Measurements from ENCODE around the gene FAM131A.
A peak's percentile ranks its signal among the peaks of the same experiment; 100 is the strongest.

FAM131A gene

GRCh38 chr3:184300378-184300720 is 37.1 kb upstream of the FAM131A start:
- H3K9ac ChIP-seq (ENCODE audit: low read length in 2 of 2) = peak overlapping the region; percentile 91 to 94
- no peak overlapping the region for H3K27ac ChIP-seq (ENCODE audit: low read length)
- H3K4me3 ChIP-seq (ENCODE audit: low read length in 2 of 2) = peak overlapping the region; percentile 93 to 100
- no peaks in the 10 kb centered on the region for H3K9me3 ChIP-seq (ENCODE audit: control insufficient read depth in 2 of 2, low read length in 2 of 2)
- no peaks in the 10 kb centered on the region for H3K27me3 ChIP-seq (ENCODE audit: control insufficient read depth in 1 of 2, insufficient read depth in 2 of 2, low read length in 2 of 2)
- peaks cover 14% of the 10 kb centered on the region for H3K4me1 ChIP-seq (ENCODE audit: control insufficient read depth, insufficient read depth, low read length)
- peaks cover 40% of the 10 kb centered on the region in 2 donors for H3K36me3 ChIP-seq (ENCODE audit: control insufficient read depth in 2 of 2, insufficient read depth in 2 of 2, low read length in 2 of 2)

GRCh38 chr3:184305577-184305976 is 31.8 kb upstream of the FAM131A start:
- Histone ChIP-seq H3K27me3 (ENCODE audit: control insufficient read depth in 1 of 2, insufficient read depth in 2 of 2, low read length in 2 of 2) (no peaks in the 10 kb centered on the region), H3K4me3 (ENCODE audit: low read length in 2 of 2) (no peak overlapping the region), H3K4me1 (ENCODE audit: control insufficient read depth, insufficient read depth, low read length) (peaks cover 3% of the 10 kb centered on the region), H3K9me3 (ENCODE audit: control insufficient read depth in 2 of 2, low read length in 2 of 2) (no peaks in the 10 kb centered on the region), H3K9ac (ENCODE audit: low read length in 2 of 2) (no peak overlapping the region), H3K27ac (ENCODE audit: low read length) (no peak overlapping the region), H3K36me3 (ENCODE audit: control insufficient read depth in 2 of 2, insufficient read depth in 2 of 2, low read length in 2 of 2) (peaks cover 67 to 72% of the 10 kb centered on the region in 2 donors)

GRCh38 chr3:184306341-184306972 is 30.9 kb upstream of the FAM131A start:
- Histone ChIP-seq H3K27me3 (ENCODE audit: control insufficient read depth in 1 of 2, insufficient read depth in 2 of 2, low read length in 2 of 2) (no peaks in the 10 kb centered on the region), H3K27ac (ENCODE audit: low read length) (no peak overlapping the region), H3K36me3 (ENCODE audit: control insufficient read depth in 2 of 2, insufficient read depth in 2 of 2, low read length in 2 of 2) (peaks cover 64 to 66% of the 10 kb centered on the region in 2 donors), H3K4me1 (ENCODE audit: control insufficient read depth, insufficient read depth, low read length) (no peaks in the 10 kb centered on the region), H3K9ac (ENCODE audit: low read length in 2 of 2) (no peak overlapping the region), H3K9me3 (ENCODE audit: control insufficient read depth in 2 of 2, low read length in 2 of 2) (no peaks in the 10 kb centered on the region), H3K4me3 (ENCODE audit: low read length in 2 of 2) (no peak overlapping the region)

- no peaks in the 10 kb centered on the region for H3K27me3 ChIP-seq (ENCODE audit: control insufficient read depth in 1 of 2, insufficient read depth in 2 of 2, low read length in 2 of 2)
- no peaks in the 10 kb centered on the region for H3K4me1 ChIP-seq (ENCODE audit: control insufficient read depth, insufficient read depth, low read length)
- no peak overlapping the region for H3K4me3 ChIP-seq (ENCODE audit: low read length in 2 of 2)
- no peaks in the 10 kb centered on the region for H3K9me3 ChIP-seq (ENCODE audit: control insufficient read depth in 2 of 2, low read length in 2 of 2)
- no peak overlapping the region for H3K9ac ChIP-seq (ENCODE audit: low read length in 2 of 2)
- peaks cover 50 to 52% of the 10 kb centered on the region in 2 donors for H3K36me3 ChIP-seq (ENCODE audit: control insufficient read depth in 2 of 2, insufficient read depth in 2 of 2, low read length in 2 of 2)
- no peak overlapping the region for H3K27ac ChIP-seq (ENCODE audit: low read length)
These were observed 29.5 kb upstream of the FAM131A start for GRCh38 chr3:184307915-184308314.

GRCh38 chr3:184308744-184309143 is 28.7 kb upstream of the FAM131A start:
- no peaks in the 10 kb centered on the region for H3K9me3 ChIP-seq (ENCODE audit: control insufficient read depth in 2 of 2, low read length in 2 of 2)
- H3K27ac ChIP-seq (ENCODE audit: low read length) = no peak overlapping the region
- H3K9ac ChIP-seq (ENCODE audit: low read length in 2 of 2) = no peak overlapping the region
- H3K36me3 ChIP-seq (ENCODE audit: control insufficient read depth in 2 of 2, insufficient read depth in 2 of 2, low read length in 2 of 2) = peaks cover 41 to 43% of the 10 kb centered on the region in 2 donors
- H3K4me1 ChIP-seq (ENCODE audit: control insufficient read depth, insufficient read depth, low read length) = no peaks in the 10 kb centered on the region
- no peaks in the 10 kb centered on the region for H3K27me3 ChIP-seq (ENCODE audit: control insufficient read depth in 1 of 2, insufficient read depth in 2 of 2, low read length in 2 of 2)
- no peak overlapping the region for H3K4me3 ChIP-seq (ENCODE audit: low read length in 2 of 2)

GRCh38 chr3:184311633-184312032 is 25.8 kb upstream of the FAM131A start:
- Histone ChIP-seq H3K9me3 (ENCODE audit: control insufficient read depth in 2 of 2, low read length in 2 of 2) (no peaks in the 10 kb centered on the region), H3K9ac (ENCODE audit: low read length in 2 of 2) (no peak overlapping the region), H3K27ac (ENCODE audit: low read length) (no peak overlapping the region), H3K36me3 (ENCODE audit: control insufficient read depth in 2 of 2, insufficient read depth in 2 of 2, low read length in 2 of 2) (peaks cover 20 to 21% of the 10 kb centered on the region in 2 donors), H3K4me3 (ENCODE audit: low read length in 2 of 2) (no peak overlapping the region), H3K27me3 (ENCODE audit: control insufficient read depth in 1 of 2, insufficient read depth in 2 of 2, low read length in 2 of 2) (no peaks in the 10 kb centered on the region), H3K4me1 (ENCODE audit: control insufficient read depth, insufficient read depth, low read length) (peaks cover 10% of the 10 kb centered on the region)

- H3K36me3 ChIP-seq (ENCODE audit: control insufficient read depth in 2 of 2, insufficient read depth in 2 of 2, low read length in 2 of 2) = peaks cover 3 to 13% of the 10 kb centered on the region in 2 donors
- H3K9ac ChIP-seq (ENCODE audit: low read length in 2 of 2) = peak within 1 kb of the TSS; percentile 98 to 99
- H3K4me1 ChIP-seq (ENCODE audit: control insufficient read depth, insufficient read depth, low read length) = peaks cover 28% of the 10 kb centered on the region
- H3K27ac ChIP-seq (ENCODE audit: low read length) = peak within 1 kb of the TSS; percentile 98
- no peaks in the 10 kb centered on the region for H3K27me3 ChIP-seq (ENCODE audit: control insufficient read depth in 1 of 2, insufficient read depth in 2 of 2, low read length in 2 of 2)
- peak within 1 kb of the TSS; percentile 92 for H3K4me3 ChIP-seq (ENCODE audit: low read length in 2 of 2)
- no peaks in the 10 kb centered on the region for H3K9me3 ChIP-seq (ENCODE audit: control insufficient read depth in 2 of 2, low read length in 2 of 2)
These were observed 23.1 kb upstream of the FAM131A start, which contains the start of gene EIF4G1 for GRCh38 chr3:184314363-184314699. Gene EIF4G1 (plus strand): TSS chr3:184314606. CDS start chr3:184315797, 1,191 bp downstream.

GRCh38 chr3:184314700-184315542 is 22.5 kb upstream of the FAM131A start:
- no peaks in the 10 kb centered on the region for H3K27me3 ChIP-seq (ENCODE audit: control insufficient read depth in 1 of 2, insufficient read depth in 2 of 2, low read length in 2 of 2)
- peak overlapping the region; percentile 92 for H3K4me3 ChIP-seq (ENCODE audit: low read length in 2 of 2)
- no peaks in the 10 kb centered on the region for H3K9me3 ChIP-seq (ENCODE audit: control insufficient read depth in 2 of 2, low read length in 2 of 2)
- peak overlapping the region; percentile 98 to 99 for H3K9ac ChIP-seq (ENCODE audit: low read length in 2 of 2)
- peaks cover 34% of the 10 kb centered on the region for H3K4me1 ChIP-seq (ENCODE audit: control insufficient read depth, insufficient read depth, low read length)
- peaks cover 3 to 13% of the 10 kb centered on the region in 2 donors for H3K36me3 ChIP-seq (ENCODE audit: control insufficient read depth in 2 of 2, insufficient read depth in 2 of 2, low read length in 2 of 2)
- H3K27ac ChIP-seq (ENCODE audit: low read length) = peak overlapping the region; percentile 98

- no peaks in the 10 kb centered on the region for H3K9me3 ChIP-seq (ENCODE audit: control insufficient read depth in 2 of 2, low read length in 2 of 2)
- peak overlapping the region; percentile 98 for H3K27ac ChIP-seq (ENCODE audit: low read length)
- peak overlapping the region; percentile 98 to 99 for H3K9ac ChIP-seq (ENCODE audit: low read length in 2 of 2)
- H3K4me1 ChIP-seq (ENCODE audit: control insufficient read depth, insufficient read depth, low read length) = peaks cover 38% of the 10 kb centered on the region
- H3K4me3 ChIP-seq (ENCODE audit: low read length in 2 of 2) = peak overlapping the region; percentile 92
- peaks cover 4 to 16% of the 10 kb centered on the region in 2 donors for H3K36me3 ChIP-seq (ENCODE audit: control insufficient read depth in 2 of 2, insufficient read depth in 2 of 2, low read length in 2 of 2)
- no peaks in the 10 kb centered on the region for H3K27me3 ChIP-seq (ENCODE audit: control insufficient read depth in 1 of 2, insufficient read depth in 2 of 2, low read length in 2 of 2)
These were observed 21.9 kb upstream of the FAM131A start for GRCh38 chr3:184315543-184315867.

GRCh38 chr3:184315871-184316661 is 21.3 kb upstream of the FAM131A start:
- Histone ChIP-seq H3K9me3 (ENCODE audit: control insufficient read depth in 2 of 2, low read length in 2 of 2) (no peaks in the 10 kb centered on the region), H3K27ac (ENCODE audit: low read length) (peak overlapping the region; percentile 98), H3K27me3 (ENCODE audit: control insufficient read depth in 1 of 2, insufficient read depth in 2 of 2, low read length in 2 of 2) (no peaks in the 10 kb centered on the region), H3K4me3 (ENCODE audit: low read length in 2 of 2) (peak overlapping the region; percentile 92), H3K36me3 (ENCODE audit: control insufficient read depth in 2 of 2, insufficient read depth in 2 of 2, low read length in 2 of 2) (peaks cover 9 to 21% of the 10 kb centered on the region in 2 donors), H3K9ac (ENCODE audit: low read length in 2 of 2) (peak overlapping the region; percentile 73 to 98), H3K4me1 (ENCODE audit: control insufficient read depth, insufficient read depth, low read length) (peaks cover 44% of the 10 kb centered on the region)
